Esophagus muscularis mucosa (tissue), 3 donors: ENCODE results near the gene ARMC2.

ENCODE experiments used
- CTCF ChIP-seq, 3 experiments: fragments of 200-600 bp in 2 of 3; fragments of 450-650 bp in 1 of 3; sonication (generic) in 2 of 3; IDR thresholded peaks; one replicate each; pipeline ENCODE4 v1.5.1; 2017 to 2019; ENCODE audit warnings: antibody characterized with exemption in 3 of 3, mild to moderate bottlenecking in 2 of 3, moderate library complexity in 1 of 3
- POLR2AphosphoS5 ChIP-seq, 2 donors: sonication (generic); formaldehyde crosslinking; IDR thresholded peaks; one replicate each; pipeline ENCODE4 v1.6.1; 2017; ENCODE audit warnings: antibody characterized with exemption in 2 of 2

GRCh38 chr6:108853077-108853476, 4.9 kb downstream of the ARMC2 start:
- no peak for TF ChIP-seq CTCF (IDR thresholded peaks at IDR 0.05)
- TF ChIP-seq POLR2AphosphoS5 (IDR thresholded peaks at IDR 0.05): no peak
